ENCODE results near the gene TLE2.
"Not testable (repeated sequence)": the region's sequence is repeated elsewhere in the genome, so short reads cannot be mapped to it uniquely, and the experiment has no call there.

TLE2 gene

DNA sequence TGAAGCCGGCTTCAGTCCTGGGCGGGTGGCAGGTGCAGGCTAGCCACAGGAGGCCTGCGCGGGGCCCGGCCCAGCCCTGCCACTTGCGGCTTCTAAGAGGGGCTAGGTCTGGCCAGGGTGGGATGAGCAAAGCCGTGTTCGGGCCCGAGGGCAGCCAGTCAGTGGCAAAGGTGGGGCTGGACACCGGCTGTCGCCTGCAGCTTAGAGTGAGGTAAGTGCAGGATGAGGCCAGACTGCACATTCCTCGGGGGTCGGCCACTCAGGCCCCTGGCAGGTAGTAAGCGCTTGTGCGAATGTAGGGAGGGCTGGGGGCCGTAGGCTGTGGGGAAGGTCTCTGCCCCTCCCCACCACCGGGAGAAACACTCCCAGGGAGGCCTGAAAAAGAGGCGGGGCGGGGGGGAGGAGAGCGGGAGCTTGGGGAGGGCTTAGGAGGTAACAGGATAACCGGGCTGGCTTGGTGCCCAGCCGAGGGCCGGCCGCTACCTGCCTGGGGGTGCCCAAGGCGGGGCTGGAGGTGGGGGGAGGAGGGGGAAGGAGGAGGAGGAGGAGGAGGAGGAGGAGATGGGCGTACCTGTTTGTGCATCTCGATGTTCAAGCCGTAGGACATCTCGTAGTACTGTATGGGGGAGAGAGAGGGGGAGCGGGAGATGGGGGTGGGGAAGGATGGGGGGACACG lies 26.8 kb upstream of the TLE2 start:
- TF ChIP-seq CTCF (IDR thresholded peaks at IDR 0.05) = no peak
- Histone ChIP-seq H3K4me3 (no peak overlapping the region), H3K27ac (peak overlapping the region in 1 of 2 donors; percentile 80)
- DNase-seq (ENCODE audit: low spot score) = peak; percentile 71

- H3K27ac ChIP-seq = peak overlapping the region in 1 of 2 donors; percentile 80
- H3K4me3 ChIP-seq = no peak overlapping the region
- no peak for DNase-seq (ENCODE audit: low spot score)
- TF ChIP-seq CTCF (IDR thresholded peaks at IDR 0.05) = no peak
These were observed 26.1 kb upstream of the TLE2 start for GRCh38 chr19:3054972-3055740.

DNA sequence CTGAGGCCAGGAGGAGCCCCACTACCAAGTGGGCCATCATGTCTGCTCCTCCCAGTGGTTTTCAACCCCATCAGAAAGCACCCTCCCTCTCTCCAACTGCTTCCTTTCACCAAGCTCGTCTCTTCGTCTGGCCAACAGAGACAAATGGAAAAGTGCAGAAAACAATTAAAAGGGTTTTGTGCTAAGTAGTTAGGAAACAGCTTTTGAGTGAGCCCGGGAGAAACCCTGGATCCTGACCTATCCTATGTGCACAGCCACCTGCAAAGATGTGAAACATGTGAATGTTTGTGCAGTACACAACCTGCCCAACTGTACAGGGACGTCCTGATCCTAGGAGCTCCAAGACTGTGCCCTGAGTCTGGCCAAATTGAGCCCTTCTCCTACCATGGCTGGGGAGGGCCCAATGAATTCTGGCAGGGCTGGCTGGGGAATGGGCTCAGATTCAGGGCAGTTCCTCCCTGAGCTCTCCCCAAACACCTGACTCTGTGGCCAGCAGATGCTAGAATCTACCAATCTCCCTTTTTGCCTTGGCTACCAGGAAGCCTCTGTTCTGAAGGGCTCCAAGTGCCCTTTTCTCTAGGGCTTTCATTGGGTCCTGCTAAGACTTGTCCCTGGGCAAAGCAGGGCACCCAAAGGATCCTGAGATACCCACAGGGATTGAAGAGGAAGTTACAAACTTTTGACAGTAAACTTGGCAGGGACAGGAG lies 25.3 kb upstream of the TLE2 start:
- Histone ChIP-seq H3K27ac (no peak overlapping the region), H3K4me3 (no peak overlapping the region)
- DNase-seq (ENCODE audit: low spot score) = no peak
- no peak for TF ChIP-seq CTCF (IDR thresholded peaks at IDR 0.05)

DNA sequence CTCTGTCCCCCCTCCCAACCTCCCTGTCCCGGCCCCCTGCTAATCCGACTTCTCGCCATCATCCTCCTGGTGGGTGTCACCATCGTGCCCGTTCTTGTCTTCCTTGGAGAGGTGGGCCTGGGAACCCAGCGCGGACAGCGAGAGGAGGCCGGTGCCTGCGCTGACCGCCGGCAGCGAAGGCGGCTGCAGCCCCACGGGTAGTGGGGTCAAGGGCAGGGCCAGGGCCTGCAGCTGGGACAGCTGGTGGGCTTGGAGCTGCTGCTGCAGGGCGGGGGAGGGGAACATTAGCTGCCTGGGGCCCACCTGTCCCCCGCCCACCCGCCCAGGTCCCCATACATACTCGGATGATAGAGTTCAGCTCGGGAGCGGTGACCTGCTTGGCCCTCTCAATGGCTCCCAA lies 24.7 kb upstream of the TLE2 start:
- H3K27ac ChIP-seq = no peak overlapping the region
- DNase-seq (ENCODE audit: low spot score) = no peak
- TF ChIP-seq CTCF (IDR thresholded peaks at IDR 0.05) = no peak
- no peak overlapping the region for H3K4me3 ChIP-seq

- peak; percentile 69 for DNase-seq (ENCODE audit: low spot score)
- TF ChIP-seq CTCF (IDR thresholded peaks at IDR 0.05) = no peak
- H3K4me3 ChIP-seq = no peak overlapping the region
- H3K27ac ChIP-seq = no peak overlapping the region
These were observed 24.1 kb upstream of the TLE2 start for GRCh38 chr19:3053218-3053621.

DNA sequence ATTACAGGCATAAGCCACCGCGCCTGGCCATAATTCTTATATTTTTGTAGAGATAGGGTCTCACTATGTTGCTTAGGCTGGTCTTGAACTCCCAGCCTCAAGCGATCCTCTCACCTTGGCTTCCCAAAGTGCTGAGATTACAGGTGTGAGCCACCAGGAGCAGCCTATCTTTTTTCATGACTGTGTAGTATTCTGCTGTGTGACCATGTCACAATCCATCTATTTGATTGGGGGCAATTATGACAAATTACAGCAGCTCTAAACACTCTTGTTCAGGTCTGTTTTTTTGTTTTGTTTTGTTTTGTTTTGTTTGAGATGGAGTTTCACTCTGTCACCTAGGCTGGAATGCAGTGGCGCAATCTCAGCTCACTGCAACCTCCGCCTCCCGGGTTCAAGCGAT lies 20.9 kb upstream of the TLE2 start:
- DNase-seq (ENCODE audit: low spot score); H3K4me3 ChIP-seq; H3K27ac ChIP-seq: not testable (repeated sequence)

DNA sequence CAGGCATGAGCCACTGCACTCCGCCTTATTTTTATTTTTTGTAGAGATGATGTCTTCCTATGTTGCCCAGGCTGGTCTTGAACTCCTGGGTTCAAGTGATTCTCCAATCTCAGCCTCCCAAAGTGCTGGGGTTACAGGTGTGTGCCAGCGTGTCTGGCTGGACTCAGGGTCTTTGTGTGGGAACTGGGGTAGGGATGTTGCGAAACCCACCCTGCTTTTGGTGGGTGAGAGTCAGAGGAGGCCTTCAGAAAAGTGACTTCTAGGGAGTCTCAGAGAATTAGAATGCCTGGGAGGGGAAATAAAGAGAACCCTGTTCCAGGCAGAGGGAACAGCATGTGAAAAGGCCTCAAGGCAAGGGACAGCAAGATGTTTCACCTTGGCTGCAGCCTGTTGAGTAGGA lies 20.0 kb upstream of the TLE2 start:
- H3K4me3 ChIP-seq = no peak overlapping the region
- no peak for TF ChIP-seq CTCF (IDR thresholded peaks at IDR 0.05)
- DNase-seq (ENCODE audit: low spot score) = no peak
- H3K27ac ChIP-seq = peak overlapping the region in 1 of 2 donors; percentile 10
